Fibroblast of lung (primary cell): Measurements from ENCODE around the gene ARHGAP21.

ENCODE experiments used
- CTCF ChIP-seq, 2 donors: IDR thresholded peaks in 1 of 2; conservative IDR thresholded peaks in 1 of 2; 1 replicate in 1 of 2; 2 replicates in 1 of 2; pipeline ENCODE4 v1.5.1; 2011 to 2012; ENCODE audit warnings: low read length in 2 of 2, control low read depth in 1 of 2, inconsistent platforms in 1 of 2, low read depth in 1 of 2, mild to moderate bottlenecking in 1 of 2
- EZH2 ChIP-seq: IDR thresholded peaks from 2 replicates; pipeline ENCODE4 v1.5.1; 2012; ENCODE audit warnings: low read length, control low read depth, mild to moderate bottlenecking; ENCODE audit errors: missing control alignments

- no peak for TF ChIP-seq EZH2
- no peak for TF ChIP-seq CTCF (conservative IDR thresholded peaks at IDR 0.05 in 1 of 2, IDR thresholded peaks at IDR 0.05 in 1 of 2; ENCODE audit: low read depth in 1 of 2, low read length in 2 of 2)
Observed at GRCh38 chr10:24643679-24644209, 79.9 kb downstream of the ARHGAP21 start.
